Measurements from ENCODE around the gene ZNF454.

The ZNF454 gene

DNA sequence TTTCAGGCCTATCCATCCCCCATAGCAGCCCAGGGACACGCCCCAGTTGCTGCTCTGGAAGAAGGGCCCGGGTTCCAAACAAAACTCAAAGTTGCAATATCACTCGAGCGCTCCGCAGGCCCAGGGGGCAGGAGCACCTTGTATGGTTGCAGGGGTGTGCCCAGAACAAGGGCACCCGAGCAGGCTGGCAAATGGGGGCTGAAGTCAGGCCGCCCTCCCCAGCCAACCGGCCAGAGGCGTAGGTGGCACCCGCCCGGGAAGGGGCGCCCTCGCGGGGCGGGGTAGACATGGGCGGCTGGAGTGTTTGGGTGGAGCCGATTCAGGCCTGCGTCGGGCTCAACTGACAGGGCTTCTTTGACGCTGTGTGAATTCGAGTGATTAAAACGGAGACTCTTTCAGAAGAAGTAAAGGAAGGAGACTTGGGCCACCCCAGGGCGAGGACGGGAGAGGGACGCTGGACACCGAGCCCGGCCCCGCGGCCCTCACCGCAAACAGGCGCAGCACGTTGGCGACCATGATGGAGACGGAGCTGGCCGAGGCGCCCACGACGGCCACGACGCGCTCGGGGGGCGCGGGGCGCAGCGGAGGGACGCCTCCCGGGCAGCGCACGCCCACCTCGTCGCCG, 53.1 kb downstream of the ZNF454 start:
- DNase-seq = no peak

DNA sequence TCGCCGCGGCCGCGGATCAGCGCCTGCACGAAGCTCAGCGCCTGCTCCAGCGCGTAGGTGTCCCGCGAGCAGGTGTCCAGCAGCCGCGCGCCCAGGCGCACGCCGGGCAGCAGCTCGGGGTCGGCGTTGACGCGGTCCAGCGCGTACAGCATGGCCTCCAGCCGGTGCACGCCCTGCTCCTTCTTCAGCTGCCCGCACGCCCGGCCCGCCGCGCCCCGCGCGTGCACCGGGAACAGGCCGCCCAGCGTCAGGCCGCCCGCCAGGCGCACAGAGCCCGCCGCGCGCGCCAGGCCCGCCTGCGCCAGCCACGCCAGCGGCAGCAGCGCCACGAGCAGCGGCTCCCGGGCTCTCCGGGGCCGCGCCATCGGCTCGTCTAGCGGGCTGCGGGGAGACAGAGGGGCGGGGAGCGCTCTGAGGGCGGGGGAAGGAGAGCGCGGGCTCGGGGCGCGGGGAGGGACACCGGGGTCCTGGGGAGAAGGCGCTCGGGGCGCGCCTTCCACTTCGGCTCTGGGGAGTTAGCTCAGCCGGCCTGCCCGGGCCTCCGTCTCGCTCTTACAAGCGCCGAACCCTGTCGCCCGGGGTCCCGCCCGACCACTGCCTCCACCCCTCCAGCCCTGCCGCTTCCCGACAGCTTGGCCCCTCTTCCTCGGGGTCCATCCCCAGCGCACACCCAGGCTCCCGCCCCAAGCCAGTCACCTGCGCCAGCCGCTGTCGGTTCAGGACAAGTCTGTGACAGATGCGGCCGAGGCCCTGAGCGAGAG, 53.8 kb downstream of the ZNF454 start, which contains the start of gene GRM6:
TSS of gene GRM6 (minus strand) at position 741 of the 761 bp plus-strand sequence. CDS start at position 365, 376 bp downstream.
- DNase-seq = no peak

DNA sequence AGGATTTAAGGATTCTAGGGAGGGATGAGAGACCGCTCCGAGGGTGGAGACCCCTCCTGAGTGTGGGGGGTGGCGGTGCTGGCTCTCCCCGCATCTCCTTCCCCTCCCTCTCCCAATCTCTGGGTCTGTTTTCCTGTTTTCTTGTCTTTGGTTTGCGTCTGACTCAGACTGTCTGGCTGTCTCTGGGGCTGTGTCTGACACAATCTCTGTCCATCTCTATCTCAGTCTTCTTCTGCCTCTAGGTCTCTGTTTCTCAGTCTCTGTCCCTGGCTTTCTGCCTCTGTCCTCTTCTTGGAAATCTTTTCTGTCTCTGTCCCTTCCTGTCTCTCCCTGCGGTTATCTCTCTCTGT, 54.3 kb downstream of the ZNF454 start:
- no peak for DNase-seq

DNA sequence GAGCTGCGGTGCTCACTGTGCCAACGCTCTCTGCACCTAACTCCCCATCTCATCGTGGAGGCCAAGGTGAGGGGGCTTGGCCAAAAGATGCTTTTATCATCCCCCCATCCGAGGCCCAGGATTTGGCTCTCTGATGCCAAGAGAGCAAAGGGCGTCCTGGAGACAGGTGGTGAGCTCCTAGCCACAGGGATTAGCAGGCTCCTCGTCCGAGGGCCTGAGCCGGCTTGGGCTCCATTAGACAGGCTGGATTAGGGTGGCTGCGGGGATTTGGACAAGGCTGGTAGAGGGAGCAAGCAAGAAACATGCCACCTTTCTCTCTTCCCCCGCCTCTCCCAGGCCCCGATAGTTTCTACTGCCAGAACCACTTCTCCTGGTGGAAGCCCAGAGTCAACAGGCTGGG, 55.2 kb downstream of the ZNF454 start:
- DNase-seq = no peak

DNA sequence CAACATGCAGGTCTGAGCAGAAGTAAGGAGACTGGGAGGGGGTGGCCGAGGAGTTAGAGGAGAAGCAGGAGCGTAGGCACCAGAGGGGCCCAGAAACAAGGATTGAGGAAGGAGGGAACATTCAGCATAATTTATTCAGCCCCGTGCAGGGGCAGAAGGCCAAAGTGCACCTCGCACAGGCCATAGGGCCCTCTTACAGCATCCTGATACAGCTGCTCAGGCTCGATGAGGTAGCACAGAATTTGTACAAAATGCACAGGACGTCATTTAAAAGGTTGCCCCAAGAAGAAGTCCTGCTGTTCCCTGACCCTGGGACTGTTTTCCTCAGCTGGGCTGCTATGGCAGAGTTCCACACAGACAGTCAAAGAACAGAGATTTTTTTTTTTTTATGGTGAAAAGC, 56.2 kb downstream of the ZNF454 start:
- no peak for DNase-seq

DNA sequence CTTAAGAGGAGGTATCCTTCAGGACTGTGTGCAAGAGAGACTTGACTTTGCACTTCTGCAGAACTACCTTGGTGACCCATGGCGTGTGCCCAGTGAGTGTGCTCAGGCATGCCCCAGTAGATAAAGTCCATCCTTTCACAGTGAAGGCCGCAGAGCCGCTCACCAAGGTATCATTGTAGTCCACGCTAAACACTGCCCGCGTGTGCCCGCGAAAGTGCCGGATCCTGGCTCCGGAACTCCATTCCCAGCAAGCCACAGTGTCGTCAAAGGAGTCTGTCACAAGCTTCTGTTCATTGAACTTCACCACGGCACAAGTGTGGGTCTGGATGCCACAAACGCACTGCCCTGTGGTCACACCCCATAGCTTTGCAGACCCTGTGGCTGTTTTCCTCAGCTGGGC, 57.4 kb downstream of the ZNF454 start:
- DNase-seq = no peak

DNA sequence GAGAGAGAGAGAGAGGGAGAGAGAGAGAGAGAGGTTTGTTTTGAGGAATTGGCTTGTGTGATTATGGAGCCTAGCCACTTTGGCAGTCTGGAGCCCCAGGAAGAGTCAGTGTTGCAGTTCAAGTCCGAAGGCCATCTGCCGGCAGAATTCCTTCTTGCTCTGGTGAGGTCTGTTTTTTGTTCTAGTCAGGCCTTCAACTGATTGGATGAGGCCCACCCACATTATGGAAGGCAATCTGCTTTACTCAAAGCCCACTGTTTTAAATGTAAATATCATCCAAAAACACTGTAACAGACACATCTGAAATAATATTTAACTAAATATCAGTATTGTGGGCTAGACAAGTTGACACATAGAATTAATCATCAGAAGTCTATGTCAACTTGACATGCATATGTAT, 65.6 kb downstream of the ZNF454 start:
- no peak for DNase-seq

DNA sequence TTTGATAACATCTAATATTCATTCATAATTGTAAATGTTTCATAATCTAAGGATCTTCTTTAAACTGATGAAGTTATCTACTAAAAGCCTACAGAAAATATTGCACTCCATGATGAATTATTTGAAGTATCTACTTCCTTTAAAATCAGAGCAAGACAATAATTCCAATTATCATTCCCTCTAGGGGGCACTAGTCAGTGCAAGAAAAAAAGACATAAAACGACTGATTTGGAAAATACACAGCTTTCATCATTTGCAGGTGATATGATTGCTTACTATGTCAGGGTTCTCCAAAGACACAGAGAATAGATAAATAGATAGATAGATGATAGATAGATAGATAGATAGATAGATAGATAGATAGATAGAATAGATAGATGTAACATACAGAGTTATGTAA, 67.7 kb downstream of the ZNF454 start:
- DNase-seq = no peak

Measured in NK-92 treated with Interleukin-12 subunit alpha and Interleukin-12 subunit beta, amount 100 ng/mL, for 24 hours (cell line).